SK-MEL-5 (cell line): Measurements from ENCODE around the gene CCDC127. TPM values are rescaled to one million over a fixed set of nuclear protein-coding genes. Genes with fewer than 3 reads are reported as not detected.

Experiments used
- DNase-seq: peaks from one replicate; pipeline ENCODE4 v3.0.0-alpha.2; 2016; ENCODE audit warnings: low read depth, low spot score
- in situ Hi-C: cut with HindIII; loops from 2 replicates; pipeline ENCODE4 v1.10.0; 2016; ENCODE audit warnings: low sequenced_read_pairs, high pct_unique_total_duplicates, low pct_unique_long_range_greater_than_20kb
- total RNA-seq: library from RNA; depleted of rRNA; stranded (reverse); fragments of >200 nt; shearing (Covaris generic); gene quantifications from 2 replicates; pipeline ENCODE4 v1.2.3, GENCODE V29; 2014

CCDC127 gene
- total RNA-seq, 1 experiment from 2014 or later: 7.4 TPM

DNA sequence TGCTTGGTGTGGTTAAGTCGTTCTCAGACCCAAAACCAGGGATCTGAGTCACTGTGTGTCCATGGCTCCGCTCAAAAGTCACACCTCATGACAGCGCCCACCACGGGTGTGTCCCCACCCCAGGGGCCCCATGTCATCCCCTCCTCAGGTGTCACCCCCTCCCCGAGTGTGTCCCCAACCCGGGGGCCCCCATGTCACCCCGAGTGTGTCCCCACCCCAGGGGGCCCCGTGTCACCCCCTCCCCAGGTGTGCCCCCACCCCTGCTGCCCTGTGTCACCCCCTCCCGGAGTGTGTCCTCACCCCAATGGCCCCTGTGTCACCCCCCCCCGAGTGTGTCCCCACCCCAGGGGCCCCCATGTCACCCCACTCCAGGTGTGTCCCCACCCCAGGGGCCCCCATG, 21.6 kb downstream of the CCDC127 start:
- no peak for DNase-seq
- in situ Hi-C loops: no loop called here

DNA sequence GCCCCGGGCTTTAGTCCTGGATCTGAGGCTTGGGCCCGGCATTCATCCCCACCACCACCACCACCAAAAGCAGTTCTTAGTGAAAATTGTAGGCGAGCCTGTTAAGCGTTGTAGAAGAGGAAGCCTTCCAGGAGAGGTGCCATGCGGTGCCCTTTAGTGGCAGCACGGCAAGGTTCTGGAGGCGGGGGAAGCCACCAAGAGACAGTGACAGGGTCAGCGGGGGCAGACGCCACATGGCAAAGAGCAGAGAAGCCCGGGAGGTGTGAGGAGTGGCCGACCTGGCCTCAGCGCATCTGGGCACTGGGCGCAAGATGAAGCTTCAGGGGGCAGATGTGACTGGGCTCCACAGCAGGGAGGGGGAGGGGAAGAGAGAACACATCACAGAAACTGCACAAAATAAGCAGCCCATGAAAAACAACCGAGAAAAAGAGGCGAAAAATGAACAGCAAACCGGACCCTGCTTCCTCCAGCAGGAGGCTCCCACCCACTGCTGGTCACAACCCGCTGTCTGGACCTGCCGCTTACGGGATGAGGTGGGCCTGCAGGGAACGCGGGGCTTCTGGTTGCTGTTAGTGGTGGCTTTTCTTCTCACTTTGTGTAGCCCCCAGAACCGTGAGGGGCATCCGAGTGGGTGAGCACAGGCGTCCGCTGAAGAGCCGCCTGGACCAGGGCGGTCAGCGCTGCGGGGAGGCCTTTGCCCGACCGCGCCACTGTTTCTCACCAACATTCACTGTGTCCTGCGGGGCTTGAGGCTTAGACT, 22.4 kb downstream of the CCDC127 start:
- DNase-seq: peak; percentile 15
- in situ Hi-C loops: no loop called here

DNA sequence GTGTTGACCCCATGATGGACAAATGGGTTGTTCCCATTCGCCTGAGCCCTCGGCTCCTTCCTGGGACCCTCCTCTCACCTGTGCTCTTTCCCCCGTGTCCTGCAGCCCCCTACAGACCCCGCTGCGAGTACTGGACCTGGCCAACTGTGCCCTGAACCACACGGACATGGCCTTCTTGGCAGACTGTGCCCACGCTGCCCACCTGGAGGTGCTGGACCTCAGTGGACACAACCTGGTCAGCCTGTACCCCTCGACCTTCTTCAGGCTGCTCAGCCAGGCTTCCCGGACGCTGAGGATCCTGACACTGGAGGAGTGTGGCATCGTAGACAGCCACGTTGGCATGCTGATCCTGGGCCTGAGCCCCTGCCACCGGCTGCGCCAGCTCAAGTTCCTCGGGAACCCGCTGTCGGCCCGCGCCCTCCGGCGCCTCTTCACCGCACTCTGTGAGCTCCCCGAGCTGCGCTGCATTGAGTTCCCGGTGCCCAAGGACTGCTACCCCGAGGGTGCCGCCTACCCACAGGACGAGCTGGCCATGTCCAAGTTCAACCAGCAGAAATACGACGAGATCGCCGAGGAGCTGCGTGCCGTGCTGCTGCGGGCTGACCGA, 23.2 kb downstream of the CCDC127 start:
- in situ Hi-C loops: no loop called here
- DNase-seq: no peak

DNA sequence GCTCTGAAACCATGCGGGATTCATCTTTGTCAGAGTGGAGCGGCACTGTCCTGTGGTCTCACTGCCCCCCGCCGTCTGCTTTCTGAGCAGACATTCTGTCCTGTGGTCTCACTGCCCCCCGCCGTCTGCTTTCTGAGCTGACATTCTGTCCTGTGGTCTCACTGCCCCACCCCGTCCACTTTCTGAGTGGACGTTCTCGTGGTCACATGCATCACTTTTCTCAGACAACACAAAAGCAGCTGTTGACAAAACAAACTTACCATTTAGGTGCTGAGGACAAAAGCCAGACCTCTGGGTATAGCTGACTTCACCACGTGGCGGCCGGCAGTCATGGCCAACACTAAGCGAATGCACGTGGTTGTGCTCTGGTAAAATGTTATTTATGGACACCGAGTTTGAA, 23.9 kb downstream of the CCDC127 start:
- DNase-seq: no peak
- in situ Hi-C loops: no loop called here

DNA sequence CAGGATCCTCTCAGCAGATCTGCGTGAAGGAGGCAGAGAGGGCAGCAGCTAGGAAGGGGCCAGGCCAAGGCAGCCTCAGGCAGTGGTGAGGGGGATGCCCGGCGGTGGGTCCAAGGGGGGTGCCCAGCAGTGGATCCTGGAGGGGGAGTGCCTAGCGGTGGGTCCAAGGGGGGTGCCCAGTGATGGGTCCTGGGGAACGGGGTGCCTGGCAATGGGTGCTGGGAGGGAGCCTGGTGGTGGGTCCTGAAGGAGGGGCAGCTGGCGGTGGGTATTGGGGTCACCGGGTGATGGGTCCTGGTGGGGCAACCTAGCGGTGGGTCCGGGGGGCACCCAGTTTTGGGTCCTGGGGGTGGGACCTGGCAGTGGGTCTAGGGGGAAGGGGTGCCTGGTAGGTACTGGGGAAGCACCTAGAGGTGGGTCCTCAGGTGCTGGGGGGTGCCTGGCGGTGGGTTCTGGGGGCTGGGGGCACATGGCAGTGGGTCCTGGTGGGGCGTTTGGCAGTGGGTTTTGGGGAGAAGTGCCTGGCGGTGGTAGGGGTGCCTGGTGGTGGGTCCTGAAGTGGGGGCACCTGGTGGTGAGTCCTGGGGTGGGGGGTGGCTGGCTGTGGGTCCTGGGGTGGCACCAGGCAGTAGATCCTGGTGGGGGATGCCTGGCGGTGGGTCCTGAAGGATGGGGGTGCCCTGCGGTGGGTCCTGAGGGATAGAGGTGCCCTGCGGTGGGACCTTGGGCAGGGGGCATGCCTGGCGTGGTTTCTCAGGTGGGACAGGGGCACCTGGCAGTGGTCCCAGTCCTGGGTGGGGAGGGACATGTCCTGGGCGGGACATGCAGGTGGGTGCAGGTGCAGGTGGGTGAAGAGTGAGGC, 24.8 kb downstream of the CCDC127 start:
- in situ Hi-C loops: no loop called here

DNA sequence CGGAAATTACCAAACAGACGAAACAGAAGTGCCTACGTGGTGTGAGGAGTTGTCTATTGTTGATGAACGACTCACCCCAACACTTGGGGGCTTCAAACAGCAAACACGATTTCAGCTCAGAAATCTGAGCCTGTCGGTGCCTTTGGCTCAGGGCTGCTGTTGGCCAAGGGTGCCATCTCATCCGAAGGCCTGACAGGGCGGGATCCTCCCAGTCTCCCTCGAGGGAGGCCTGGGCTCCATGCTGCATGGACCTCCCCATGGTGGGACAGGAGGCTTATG, 25.3 kb downstream of the CCDC127 start:
- in situ Hi-C loops: no loop called here
- DNase-seq: no peak

More for the DNA sequence above, 24.8 kb downstream of the CCDC127 start:
- DNase-seq: no peak

DNA sequence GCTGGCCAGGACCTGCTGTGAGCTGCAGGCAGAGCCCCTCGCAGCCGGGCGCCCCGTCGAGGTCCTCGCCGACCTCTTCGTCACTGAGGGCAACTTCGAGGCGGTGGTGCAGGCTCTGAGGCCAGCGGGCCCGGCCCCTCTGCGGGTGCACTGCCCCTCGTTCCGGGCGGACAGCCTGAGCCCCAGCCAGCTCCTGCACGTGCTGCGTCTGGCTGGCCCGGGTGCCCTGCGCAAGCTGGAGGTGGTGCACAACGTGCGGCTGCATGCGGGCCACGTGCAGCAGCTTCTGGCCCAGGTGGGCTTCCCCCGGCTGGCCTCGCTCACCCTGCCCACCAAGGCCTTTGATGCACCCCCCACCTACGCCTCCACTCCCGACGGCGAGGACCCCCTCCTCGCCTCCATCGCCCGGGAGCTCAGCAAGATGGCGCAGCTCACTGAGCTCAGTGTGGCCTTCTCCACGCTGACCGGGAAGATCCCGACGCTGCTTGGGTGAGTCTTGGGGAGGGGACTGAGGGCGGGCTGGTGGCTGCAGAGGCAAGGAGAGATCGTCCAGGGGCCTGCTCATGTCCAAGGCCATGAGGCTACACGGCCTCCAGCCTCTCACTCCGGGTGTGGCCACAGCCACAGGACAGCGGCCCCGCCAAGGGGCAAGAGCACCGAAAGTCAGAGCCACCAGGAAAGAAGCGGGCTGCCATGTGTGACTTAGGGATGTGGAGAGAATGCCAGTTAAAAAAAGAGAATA, 25.8 kb downstream of the CCDC127 start:
- in situ Hi-C loops: no loop called here
- no peak for DNase-seq

DNA sequence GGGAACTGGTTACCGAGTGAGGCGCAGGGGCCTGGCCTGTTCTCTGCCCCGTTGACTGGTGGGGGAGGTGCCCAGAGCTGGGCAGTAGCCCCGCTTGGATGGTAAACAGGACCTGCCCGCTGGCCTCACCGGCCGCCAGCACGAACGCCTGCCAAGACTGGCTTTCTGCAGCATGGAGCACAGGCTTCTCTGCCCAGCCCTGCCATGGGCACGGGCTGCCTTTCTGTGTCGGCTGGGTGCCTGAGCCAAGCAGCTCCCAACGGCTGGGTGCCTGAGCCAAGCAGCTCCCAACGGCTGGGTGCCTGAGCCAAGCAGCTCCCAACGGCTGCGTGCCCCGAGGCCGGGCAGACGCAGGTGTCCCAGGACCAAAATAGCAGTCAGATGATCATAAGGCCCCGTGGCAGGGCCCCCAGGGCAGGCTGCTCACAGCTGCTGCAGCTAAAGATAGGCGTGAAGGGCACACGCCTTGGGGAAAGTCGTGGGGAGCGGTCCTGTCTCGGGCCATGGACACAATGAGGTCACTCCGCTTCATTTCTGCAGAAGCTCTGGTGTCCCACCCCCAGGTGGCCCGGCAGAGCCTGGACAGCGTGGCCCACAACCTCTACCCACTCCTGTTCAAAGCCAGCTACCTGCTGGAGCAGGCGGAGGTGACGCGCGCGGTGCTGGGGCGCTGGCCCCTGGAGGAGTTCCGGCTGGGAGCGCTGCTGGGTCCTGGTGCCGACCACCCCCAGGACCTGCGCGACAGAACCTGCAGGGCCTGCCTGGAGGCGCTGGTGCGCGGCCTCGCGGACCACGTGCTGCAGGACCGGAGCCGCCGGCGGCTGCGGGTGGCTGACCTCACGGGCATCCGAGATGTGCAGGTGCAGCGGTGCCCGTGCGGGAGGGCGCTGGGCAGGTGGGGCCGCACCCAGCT, 26.7 kb downstream of the CCDC127 start, which contains the start of gene LRRC14B:
TSS of gene LRRC14B (plus strand) at position 460 of the 913 bp plus-strand sequence. CDS start at position 504, 44 bp downstream.
- in situ Hi-C loops: no loop called here

DNA sequence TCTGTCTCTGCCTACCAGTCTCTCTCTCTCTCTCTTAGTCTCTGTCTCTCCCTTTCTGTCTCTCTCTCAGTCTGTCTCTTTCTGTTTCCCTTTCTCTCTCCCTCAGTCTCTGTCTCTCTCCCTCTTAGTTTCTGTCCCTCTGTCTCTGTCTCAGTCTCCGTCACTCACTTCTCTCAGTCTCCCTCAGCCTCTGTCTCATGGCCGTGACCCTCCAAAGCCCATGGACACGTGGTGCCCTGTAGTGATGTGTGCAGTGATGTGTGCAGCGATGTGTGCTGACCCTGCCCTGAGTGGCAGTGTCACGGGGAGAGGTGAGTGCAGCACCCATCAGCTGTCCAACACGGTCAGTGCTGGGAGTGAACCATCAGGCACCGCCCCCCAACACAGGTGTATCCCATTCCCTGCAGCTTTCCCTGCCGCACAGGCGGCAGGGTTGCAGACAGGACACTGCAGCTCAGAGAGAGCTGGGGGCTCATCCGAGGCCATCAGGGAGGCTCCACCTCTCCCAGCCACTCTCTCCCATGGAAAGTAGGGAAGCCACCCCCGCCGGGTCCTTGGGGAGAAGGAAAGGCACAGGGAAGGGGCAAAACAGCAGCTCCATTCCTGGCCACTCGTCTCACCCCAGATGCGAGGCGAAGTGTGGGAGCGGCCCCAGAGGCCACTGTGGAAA, 27.5 kb downstream of the CCDC127 start:
- DNase-seq: no peak

More for the DNA sequence above, 26.7 kb downstream of the CCDC127 start, which contains the start of gene LRRC14B:
- no peak for DNase-seq

DNA sequence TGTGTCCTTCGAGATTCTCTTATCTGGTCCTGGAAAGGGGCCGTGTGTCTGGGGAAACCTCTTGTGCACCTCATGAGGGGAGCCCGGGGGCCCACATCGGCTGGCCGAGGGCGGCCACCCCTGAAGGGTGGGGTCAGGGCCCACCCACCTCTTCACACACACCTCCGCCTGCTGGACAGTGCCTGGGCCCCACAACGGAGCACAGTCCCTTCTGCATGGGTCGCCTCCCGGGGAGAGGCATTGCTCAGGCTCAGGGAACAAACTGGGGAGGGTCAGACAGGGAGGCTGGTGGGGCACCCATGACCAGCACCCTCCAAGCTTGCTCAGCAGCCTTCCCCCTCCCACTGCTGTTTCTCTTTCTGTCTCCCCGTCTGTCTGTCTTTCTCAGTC, 28.0 kb downstream of the CCDC127 start:
- no peak for DNase-seq
- in situ Hi-C loops: no loop called here

More for the DNA sequence above, 27.5 kb downstream of the CCDC127 start:
- in situ Hi-C loops: no loop called here

DNA sequence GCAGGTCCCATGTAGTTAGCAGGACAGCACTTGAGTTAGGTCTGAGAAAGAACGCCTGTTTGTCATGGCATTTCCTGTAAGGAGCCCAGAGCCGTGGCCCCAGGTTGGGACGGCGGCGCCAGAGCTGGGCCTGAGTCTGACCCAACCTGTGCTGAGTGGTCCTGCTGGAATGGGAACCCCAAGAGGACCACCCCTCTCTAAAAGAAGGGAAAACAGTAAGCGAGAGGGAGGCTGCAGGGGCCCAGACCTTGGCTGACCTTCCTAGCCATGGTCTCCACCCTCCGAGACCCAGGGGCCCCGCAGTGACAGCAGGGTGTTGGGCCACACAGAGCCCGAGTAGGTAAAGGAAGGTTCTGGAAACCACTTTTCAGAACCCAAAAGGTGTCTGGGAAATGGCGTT, 28.5 kb downstream of the CCDC127 start:
- no peak for DNase-seq
- in situ Hi-C loops: no loop called here

DNA sequence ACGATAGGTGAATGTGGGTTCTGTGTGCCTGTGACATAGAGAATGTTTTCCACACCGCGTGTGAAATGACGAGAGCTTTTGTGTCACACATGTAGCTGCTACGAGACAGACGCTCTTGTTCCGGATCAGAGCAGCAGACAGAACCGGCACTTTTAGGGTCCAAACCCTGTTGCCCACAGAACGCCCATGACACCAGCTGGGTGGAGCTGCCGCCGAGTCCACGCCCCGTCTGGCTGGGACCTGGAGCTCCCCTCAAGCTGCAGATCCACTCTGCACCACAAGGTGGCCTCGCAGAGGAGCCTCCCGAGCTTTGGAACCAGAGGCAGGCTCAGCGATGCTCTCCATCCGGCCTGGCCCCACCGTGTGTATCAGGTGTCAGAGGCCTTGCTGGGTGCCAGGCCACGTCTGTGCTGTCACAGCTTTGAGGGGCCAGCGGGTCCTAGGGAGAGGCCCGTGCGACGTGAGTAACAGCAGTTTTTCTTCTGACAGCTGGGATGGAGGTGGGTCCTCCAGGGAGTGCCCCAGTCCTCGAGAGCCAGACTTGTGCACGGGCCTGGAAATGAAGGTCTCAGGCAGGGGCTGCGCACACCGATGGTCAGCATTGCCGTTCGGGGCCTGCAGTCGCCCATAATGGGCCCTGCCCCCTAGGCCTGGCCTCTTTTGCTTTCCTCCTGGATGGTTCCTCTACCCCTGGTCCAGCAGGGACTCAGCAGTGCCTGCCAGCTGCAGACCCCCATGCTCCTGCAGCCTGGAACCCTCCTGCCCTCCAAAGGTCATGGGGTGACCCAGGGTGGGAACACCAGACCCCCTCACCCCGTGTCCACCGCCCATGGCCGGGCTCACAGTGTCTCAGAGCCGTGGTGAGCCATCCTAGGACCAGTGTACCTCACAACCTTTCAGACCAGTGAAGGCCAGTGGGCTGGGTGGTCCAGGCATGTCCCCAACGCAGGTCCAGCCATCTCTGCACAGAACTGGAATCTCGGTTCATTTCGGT, 29.2 kb downstream of the CCDC127 start:
- in situ Hi-C loops: no loop called here
- DNase-seq: peak; percentile 93

DNA sequence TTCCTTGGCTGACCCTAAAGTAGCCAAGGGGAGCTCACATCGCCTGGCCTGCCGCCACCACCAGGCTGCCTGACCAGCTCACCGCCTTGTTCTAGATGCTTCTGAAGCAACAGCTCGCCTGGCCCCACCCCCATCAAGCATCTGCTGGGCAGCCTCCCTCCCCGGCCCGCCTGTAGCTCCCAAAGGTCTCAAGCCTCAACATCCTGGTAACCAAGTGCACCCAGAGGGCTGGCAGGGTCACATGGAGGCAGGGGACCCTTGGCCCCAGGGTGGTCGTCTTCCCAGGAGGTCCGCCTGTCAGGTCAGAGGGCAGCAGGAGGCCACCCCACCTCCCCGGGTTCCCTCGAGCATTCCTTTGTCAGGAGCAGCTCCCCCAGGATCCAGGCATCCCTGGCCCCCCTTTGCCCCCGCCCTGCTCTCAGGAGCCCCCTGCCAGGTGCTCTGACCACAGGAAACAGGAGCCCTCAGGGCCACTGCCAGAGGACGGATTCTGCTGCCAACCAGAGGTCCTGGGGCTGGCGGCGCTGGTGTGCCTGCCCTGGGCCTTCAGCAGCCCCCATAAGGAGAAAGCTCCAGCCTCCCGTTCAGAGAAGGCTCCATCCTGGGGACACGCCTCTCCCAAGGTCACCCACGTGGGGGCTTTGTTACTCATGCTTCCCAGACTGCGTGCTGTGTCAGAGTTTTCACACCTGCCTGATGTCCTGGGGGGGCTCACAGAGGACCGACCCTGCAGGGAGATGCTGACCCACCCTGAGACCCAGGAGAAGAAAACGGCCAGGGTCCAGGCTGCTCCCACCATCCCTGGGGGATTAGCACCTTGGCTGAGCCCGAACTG, 30.1 kb downstream of the CCDC127 start:
- no peak for DNase-seq
- in situ Hi-C loops: no loop called here

DNA sequence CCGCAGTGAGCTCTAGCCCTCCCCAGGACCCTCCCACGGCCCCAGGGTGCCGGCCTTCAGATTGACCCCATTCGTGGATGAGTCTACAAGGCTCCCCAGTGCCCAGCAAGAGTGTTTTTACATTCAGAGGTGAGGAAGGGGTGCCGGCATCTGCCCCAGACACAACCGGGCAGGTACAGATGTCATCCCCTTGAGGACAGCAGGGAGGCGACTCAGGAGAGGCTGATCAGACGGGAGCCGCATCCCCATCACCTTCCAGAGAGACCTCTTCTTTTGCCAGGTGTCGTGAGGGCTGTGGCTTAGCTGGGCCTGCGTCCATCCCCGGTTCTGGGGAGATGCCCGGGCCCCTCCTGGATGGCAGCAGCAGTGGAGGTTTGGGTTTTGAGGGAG, 30.9 kb downstream of the CCDC127 start:
- DNase-seq: no peak
- in situ Hi-C loops: no loop called here
